GM23338 (cell line): ENCODE measurements around the gene MRPL48. TPM values are rescaled to one million over a fixed set of nuclear protein-coding genes. Genes with fewer than 3 reads are reported as not detected.

Source experiments
- ATAC-seq: fragments of 200-7000 bp; cut with Tn5 transposase; 3 replicates; pipeline ENCODE4 v1.9.1; 2020
- DNase-seq: peaks from one replicate; pipeline ENCODE4 v3.0.0-alpha.2; 2015; ENCODE audit warnings: low spot score
- H2AFZ ChIP-seq: fragments of 200-600 bp; sonication (generic); 2 replicates; pipeline ENCODE4 v1.8.0; 2016; ENCODE audit warnings: antibody characterized with exemption, mild to moderate bottlenecking, moderate library complexity
- H3F3A ChIP-seq: fragments of 200-600 bp; sonication (generic); replicated peaks from 2 replicates; pipeline ENCODE4 v1.8.0; 2017; ENCODE audit warnings: antibody characterized with exemption, mixed run types, low read depth
- H3K27ac ChIP-seq: fragments of 200-600 bp; sonication (generic); 2 replicates; pipeline ENCODE4 v1.6.1; 2016; ENCODE audit warnings: low read depth
- H3K27me3 ChIP-seq: fragments of 200-600 bp; sonication (generic); 2 replicates; pipeline ENCODE4 v1.8.0; 2016; ENCODE audit warnings: mild to moderate bottlenecking, mixed run types, moderate library complexity; ENCODE audit not compliant: insufficient read depth
- H3K36me3 ChIP-seq: fragments of 200-600 bp; sonication (generic); 2 replicates; pipeline ENCODE4 v1.8.0; 2016; ENCODE audit warnings: mild to moderate bottlenecking; ENCODE audit not compliant: insufficient read depth
- H3K4me1 ChIP-seq: fragments of 200-600 bp; sonication (generic); 2 replicates; pipeline ENCODE4 v1.8.0; 2016; ENCODE audit warnings: mild to moderate bottlenecking, moderate library complexity; ENCODE audit not compliant: insufficient read depth
- H3K4me2 ChIP-seq: fragments of 200-600 bp; sonication (generic); 2 replicates; pipeline ENCODE4 v1.7.1; 2017; ENCODE audit warnings: mixed run types
- H3K4me3 ChIP-seq: fragments of 200-600 bp; sonication (generic); 2 replicates; pipeline ENCODE4 v1.6.1; 2016; ENCODE audit warnings: mixed run types
- H3K79me2 ChIP-seq: fragments of 200-600 bp; sonication (generic); replicated peaks from 2 replicates; pipeline ENCODE4 v1.8.0; 2017; ENCODE audit warnings: mild to moderate bottlenecking; ENCODE audit not compliant: insufficient read depth
- H3K9me2 ChIP-seq: fragments of 200-600 bp; sonication (generic); 2 replicates; pipeline ENCODE4 v1.8.0; 2017; ENCODE audit not compliant: insufficient read depth
- H4K20me1 ChIP-seq: fragments of 200-600 bp; sonication (generic); replicated peaks from 2 replicates; pipeline ENCODE4 v1.8.0; 2017; ENCODE audit warnings: mild to moderate bottlenecking; ENCODE audit not compliant: insufficient read depth
- H3K27ac Mint-ChIP-seq: 2 replicates; pipeline ENCODE4 v1.8.0; 2020; ENCODE audit warnings: inconsistent platforms, mild to moderate bottlenecking, moderate library complexity, mixed read lengths
- H3K27me3 Mint-ChIP-seq: 3 replicates; pipeline ENCODE4 v1.8.0; 2022; ENCODE audit warnings: low read depth, mild to moderate bottlenecking, moderate library complexity, mixed read lengths, inconsistent platforms; ENCODE audit not compliant: insufficient read depth, poor library complexity
- H3K36me3 Mint-ChIP-seq: 3 replicates; pipeline ENCODE4 v1.8.0; 2021; ENCODE audit warnings: low read depth, mild to moderate bottlenecking, inconsistent platforms, moderate library complexity, mixed read lengths
- H3K4me1 Mint-ChIP-seq: 3 replicates; pipeline ENCODE4 v1.8.0; 2020; ENCODE audit warnings: mild to moderate bottlenecking, inconsistent platforms, mixed read lengths
- H3K4me3 Mint-ChIP-seq: 3 replicates; pipeline ENCODE4 v1.8.0; 2021; ENCODE audit warnings: moderate library complexity, mild to moderate bottlenecking, inconsistent platforms, mixed read lengths
- H3K9me3 Mint-ChIP-seq: 3 replicates; pipeline ENCODE4 v1.8.0; 2020; ENCODE audit warnings: moderate library complexity, mild to moderate bottlenecking, inconsistent platforms, mixed read lengths
- CREB1 ChIP-seq: fragments of 250-450 bp; sonication (Bioruptor Pico); IDR thresholded peaks from 2 replicates; pipeline ENCODE4 v1.5.0; 2020; ENCODE audit warnings: low read depth, mild to moderate bottlenecking, moderate library complexity
- CTCF ChIP-seq, 2 experiments: fragments of 200-600 bp in 1 of 2; sonication (generic) in 1 of 2; conservative IDR thresholded peaks; 2 replicates each; pipeline versions ENCODE4 v1.5.1 to v1.6.1; 2016 to 2017; ENCODE audit warnings: antibody characterized with exemption in 2 of 2, low read depth in 2 of 2, mild to moderate bottlenecking in 2 of 2, moderate library complexity in 1 of 2
- ETS1 ChIP-seq: IDR thresholded peaks from 2 replicates; pipeline ENCODE4 v1.6.1; 2016; ENCODE audit warnings: antibody characterized with exemption
- EZH2 ChIP-seq: fragments of 200-600 bp; sonication (generic); IDR thresholded peaks from one replicate; pipeline ENCODE4 v1.8.0; 2017; ENCODE audit warnings: antibody characterized with exemption, mild to moderate bottlenecking, low read depth; ENCODE audit not compliant: unreplicated experiment
- EZH2phosphoT487 ChIP-seq: fragments of 200-600 bp; sonication (generic); IDR thresholded peaks from one replicate; pipeline ENCODE4 v1.8.1; 2018; ENCODE audit warnings: antibody characterized with exemption; ENCODE audit not compliant: unreplicated experiment
- JUNB ChIP-seq: IDR thresholded peaks from one replicate; pipeline ENCODE4 v1.6.1; 2016; ENCODE audit warnings: antibody characterized with exemption; ENCODE audit not compliant: unreplicated experiment
- NANOG ChIP-seq: IDR thresholded peaks from 2 replicates; pipeline ENCODE4 v1.6.1; 2016; ENCODE audit warnings: antibody characterized with exemption, borderline replicate concordance
- POLR2AphosphoS5 ChIP-seq: IDR thresholded peaks from 2 replicates; pipeline ENCODE4 v1.6.1; 2016; ENCODE audit warnings: antibody characterized with exemption, low read depth
- STAT1 ChIP-seq: IDR thresholded peaks from one replicate; pipeline ENCODE4 v1.6.1; 2016; ENCODE audit warnings: antibody characterized with exemption; ENCODE audit not compliant: unreplicated experiment
- ZNF114 ChIP-seq: fragments of 250-450 bp; sonication (Bioruptor Pico); IDR thresholded peaks from 2 replicates; pipeline ENCODE4 v1.5.0; 2020; ENCODE audit warnings: mild to moderate bottlenecking, moderate library complexity
- ZNF331 ChIP-seq: fragments of 250-450 bp; sonication (Bioruptor Pico); IDR thresholded peaks from 2 replicates; pipeline ENCODE4 v1.5.0; 2020; ENCODE audit warnings: low read depth, mild to moderate bottlenecking, moderate library complexity
- polyA plus RNA-seq: library from polyadenylated mRNA; unstranded; fragments of >200 nt; fragmentation: Nextera tagmentation; extraction: Ambion mirVana; gene quantifications from 2 replicates; pipeline ENCODE4 v1.2.1, GENCODE V29; 2016
- total RNA-seq: library from RNA; depleted of rRNA; stranded (reverse); fragments of >200 nt; shearing (Covaris generic); gene quantifications from 2 replicates; pipeline ENCODE4 v1.2.3, GENCODE V29; 2014
- TF ChIP-seq, protein P1 (sequence below): fragments of 250-450 bp; sonication (Bioruptor Pico); IDR thresholded peaks from 2 replicates; pipeline ENCODE4 v1.5.0; 2020; ENCODE audit warnings: mild to moderate bottlenecking, moderate library complexity
- TF ChIP-seq, protein P2 (sequence below): IDR thresholded peaks from one replicate; pipeline ENCODE4 v1.6.1; 2018; ENCODE audit warnings: antibody characterized with exemption; ENCODE audit not compliant: unreplicated experiment

Gene MRPL48
- total and polyA plus RNA-seq, 2 experiments from 2014 or later, result 24.1 to 103 TPM

GRCh38 chr11:73862986-73863385, 75.3 kb downstream of the MRPL48 start:
- no peaks in the 10 kb centered on the region for H3K9me3 Mint-ChIP-seq
- Histone ChIP-seq H3K4me1 (no peaks in the 10 kb centered on the region), H3F3A (0 out of 2 replicates have a peak, but pooled peaks cover 3% of the 10 kb centered on the region), H4K20me1 (no peaks in the 10 kb centered on the region), H3K27me3 (no peaks in the 10 kb centered on the region), H3K27ac (no peak overlapping the region), H3K9me2 (no peaks in the 10 kb centered on the region), H3K4me3 (no peak overlapping the region), H3K36me3 (no peaks in the 10 kb centered on the region; the same call in 1 of the 2 replicates), H2AFZ (no peak overlapping the region), H3K79me2 (no peaks in the 10 kb centered on the region), H3K4me2 (no peak overlapping the region)
- no peaks in the 10 kb centered on the region for H3K27me3 Mint-ChIP-seq
- no peak for TF ChIP-seq CREB1 (CRISPR knock-in tag)
- no peak for TF ChIP-seq POLR2AphosphoS5
- TF ChIP-seq STAT1, result no peak
- TF ChIP-seq JUNB, result no peak
- TF ChIP-seq EZH2phosphoT487, result no peak
- no peak for TF ChIP-seq ZNF114 (CRISPR knock-in tag)
- no peak for TF ChIP-seq NANOG
- no peak for TF ChIP-seq CTCF (conservative IDR thresholded peaks at IDR 0.05; ENCODE audit: low read depth in 2 of 2)
- TF ChIP-seq ETS1, result no peak
- TF ChIP-seq ZNF331 (CRISPR knock-in tag), result no peak
- no peak for TF ChIP-seq EZH2
- TF ChIP-seq, protein P1, sequence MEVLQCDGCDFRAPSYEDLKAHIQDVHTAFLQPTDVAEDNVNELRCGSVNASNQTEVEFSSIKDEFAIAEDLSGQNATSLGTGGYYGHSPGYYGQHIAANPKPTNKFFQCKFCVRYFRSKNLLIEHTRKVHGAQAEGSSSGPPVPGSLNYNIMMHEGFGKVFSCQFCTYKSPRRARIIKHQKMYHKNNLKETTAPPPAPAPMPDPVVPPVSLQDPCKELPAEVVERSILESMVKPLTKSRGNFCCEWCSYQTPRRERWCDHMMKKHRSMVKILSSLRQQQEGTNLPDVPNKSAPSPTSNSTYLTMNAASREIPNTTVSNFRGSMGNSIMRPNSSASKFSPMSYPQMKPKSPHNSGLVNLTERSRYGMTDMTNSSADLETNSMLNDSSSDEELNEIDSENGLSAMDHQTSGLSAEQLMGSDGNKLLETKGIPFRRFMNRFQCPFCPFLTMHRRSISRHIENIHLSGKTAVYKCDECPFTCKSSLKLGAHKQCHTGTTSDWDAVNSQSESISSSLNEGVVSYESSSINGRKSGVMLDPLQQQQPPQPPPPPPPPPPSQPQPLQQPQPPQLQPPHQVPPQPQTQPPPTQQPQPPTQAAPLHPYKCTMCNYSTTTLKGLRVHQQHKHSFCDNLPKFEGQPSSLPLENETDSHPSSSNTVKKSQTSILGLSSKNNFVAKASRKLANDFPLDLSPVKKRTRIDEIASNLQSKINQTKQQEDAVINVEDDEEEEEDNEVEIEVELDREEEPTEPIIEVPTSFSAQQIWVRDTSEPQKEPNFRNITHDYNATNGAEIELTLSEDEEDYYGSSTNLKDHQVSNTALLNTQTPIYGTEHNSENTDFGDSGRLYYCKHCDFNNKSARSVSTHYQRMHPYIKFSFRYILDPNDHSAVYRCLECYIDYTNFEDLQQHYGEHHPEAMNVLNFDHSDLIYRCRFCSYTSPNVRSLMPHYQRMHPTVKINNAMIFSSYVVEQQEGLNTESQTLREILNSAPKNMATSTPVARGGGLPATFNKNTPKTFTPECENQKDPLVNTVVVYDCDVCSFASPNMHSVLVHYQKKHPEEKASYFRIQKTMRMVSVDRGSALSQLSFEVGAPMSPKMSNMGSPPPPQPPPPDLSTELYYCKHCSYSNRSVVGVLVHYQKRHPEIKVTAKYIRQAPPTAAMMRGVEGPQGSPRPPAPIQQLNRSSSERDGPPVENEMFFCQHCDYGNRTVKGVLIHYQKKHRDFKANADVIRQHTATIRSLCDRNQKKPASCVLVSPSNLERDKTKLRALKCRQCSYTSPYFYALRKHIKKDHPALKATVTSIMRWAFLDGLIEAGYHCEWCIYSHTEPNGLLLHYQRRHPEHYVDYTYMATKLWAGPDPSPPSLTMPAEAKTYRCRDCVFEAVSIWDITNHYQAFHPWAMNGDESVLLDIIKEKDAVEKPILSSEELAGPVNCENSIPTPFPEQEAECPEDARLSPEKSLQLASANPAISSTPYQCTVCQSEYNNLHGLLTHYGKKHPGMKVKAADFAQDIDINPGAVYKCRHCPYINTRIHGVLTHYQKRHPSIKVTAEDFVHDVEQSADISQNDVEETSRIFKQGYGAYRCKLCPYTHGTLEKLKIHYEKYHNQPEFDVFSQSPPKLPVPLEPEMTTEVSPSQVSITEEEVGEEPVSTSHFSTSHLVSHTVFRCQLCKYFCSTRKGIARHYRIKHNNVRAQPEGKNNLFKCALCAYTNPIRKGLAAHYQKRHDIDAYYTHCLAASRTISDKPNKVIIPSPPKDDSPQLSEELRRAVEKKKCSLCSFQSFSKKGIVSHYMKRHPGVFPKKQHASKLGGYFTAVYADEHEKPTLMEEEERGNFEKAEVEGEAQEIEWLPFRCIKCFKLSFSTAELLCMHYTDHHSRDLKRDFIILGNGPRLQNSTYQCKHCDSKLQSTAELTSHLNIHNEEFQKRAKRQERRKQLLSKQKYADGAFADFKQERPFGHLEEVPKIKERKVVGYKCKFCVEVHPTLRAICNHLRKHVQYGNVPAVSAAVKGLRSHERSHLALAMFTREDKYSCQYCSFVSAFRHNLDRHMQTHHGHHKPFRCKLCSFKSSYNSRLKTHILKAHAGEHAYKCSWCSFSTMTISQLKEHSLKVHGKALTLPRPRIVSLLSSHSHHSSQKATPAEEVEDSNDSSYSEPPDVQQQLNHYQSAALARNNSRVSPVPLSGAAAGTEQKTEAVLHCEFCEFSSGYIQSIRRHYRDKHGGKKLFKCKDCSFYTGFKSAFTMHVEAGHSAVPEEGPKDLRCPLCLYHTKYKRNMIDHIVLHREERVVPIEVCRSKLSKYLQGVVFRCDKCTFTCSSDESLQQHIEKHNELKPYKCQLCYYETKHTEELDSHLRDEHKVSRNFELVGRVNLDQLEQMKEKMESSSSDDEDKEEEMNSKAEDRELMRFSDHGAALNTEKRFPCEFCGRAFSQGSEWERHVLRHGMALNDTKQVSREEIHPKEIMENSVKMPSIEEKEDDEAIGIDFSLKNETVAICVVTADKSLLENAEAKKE, result no peak
- TF ChIP-seq, protein P2, sequence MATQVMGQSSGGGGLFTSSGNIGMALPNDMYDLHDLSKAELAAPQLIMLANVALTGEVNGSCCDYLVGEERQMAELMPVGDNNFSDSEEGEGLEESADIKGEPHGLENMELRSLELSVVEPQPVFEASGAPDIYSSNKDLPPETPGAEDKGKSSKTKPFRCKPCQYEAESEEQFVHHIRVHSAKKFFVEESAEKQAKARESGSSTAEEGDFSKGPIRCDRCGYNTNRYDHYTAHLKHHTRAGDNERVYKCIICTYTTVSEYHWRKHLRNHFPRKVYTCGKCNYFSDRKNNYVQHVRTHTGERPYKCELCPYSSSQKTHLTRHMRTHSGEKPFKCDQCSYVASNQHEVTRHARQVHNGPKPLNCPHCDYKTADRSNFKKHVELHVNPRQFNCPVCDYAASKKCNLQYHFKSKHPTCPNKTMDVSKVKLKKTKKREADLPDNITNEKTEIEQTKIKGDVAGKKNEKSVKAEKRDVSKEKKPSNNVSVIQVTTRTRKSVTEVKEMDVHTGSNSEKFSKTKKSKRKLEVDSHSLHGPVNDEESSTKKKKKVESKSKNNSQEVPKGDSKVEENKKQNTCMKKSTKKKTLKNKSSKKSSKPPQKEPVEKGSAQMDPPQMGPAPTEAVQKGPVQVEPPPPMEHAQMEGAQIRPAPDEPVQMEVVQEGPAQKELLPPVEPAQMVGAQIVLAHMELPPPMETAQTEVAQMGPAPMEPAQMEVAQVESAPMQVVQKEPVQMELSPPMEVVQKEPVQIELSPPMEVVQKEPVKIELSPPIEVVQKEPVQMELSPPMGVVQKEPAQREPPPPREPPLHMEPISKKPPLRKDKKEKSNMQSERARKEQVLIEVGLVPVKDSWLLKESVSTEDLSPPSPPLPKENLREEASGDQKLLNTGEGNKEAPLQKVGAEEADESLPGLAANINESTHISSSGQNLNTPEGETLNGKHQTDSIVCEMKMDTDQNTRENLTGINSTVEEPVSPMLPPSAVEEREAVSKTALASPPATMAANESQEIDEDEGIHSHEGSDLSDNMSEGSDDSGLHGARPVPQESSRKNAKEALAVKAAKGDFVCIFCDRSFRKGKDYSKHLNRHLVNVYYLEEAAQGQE, result no peak
- H3K36me3 Mint-ChIP-seq, result peaks cover 7% of the 10 kb centered on the region; the same call in 1 of the 3 replicates
- H3K27ac Mint-ChIP-seq, result no peak overlapping the region
- no peak overlapping the region for H3K4me3 Mint-ChIP-seq
- ATAC-seq (no peak), DNase-seq (no peak)
- H3K4me1 Mint-ChIP-seq, result no peaks in the 10 kb centered on the region
